ENCODE results near the gene VEGFD. TPM values are rescaled to one million over a fixed set of nuclear protein-coding genes. Genes with fewer than 3 reads are reported as not detected.

Gene VEGFD
- total RNA-seq, 2 donors from 2014 or later = 0.27 to 0.42 TPM

GRCh38 chrX:15299941-15300851 is 84.0 kb downstream of the VEGFD start:
- no peak overlapping the region for H3K4me3 ChIP-seq (ENCODE audit: low read length)
- no peaks in the 10 kb centered on the region for H3K36me3 ChIP-seq (ENCODE audit: control insufficient read depth, insufficient read depth, low read length)
- Mint-ChIP-seq H3K9me3 (no peaks in the 10 kb centered on the region), H3K4me3 (no peak overlapping the region), H3K27ac (no peak overlapping the region), H3K36me3 (ENCODE audit: low read depth) (no peaks in the 10 kb centered on the region), H3K27me3 (ENCODE audit: insufficient read depth) (no peaks in the 10 kb centered on the region), H3K4me1 (no peaks in the 10 kb centered on the region)
- 61 to 77% methylated on average over 2 of the region's 4 CpGs for WGBS, 2 experiments (ENCODE audit: insufficient coverage in 1 of 2, insufficient read length in 1 of 2)
- H3K27ac ChIP-seq (ENCODE audit: low read depth, low read length) = no peak overlapping the region
- no peak overlapping the region for H3K9ac ChIP-seq (ENCODE audit: extremely low read depth, low read length, poor library complexity, severe bottlenecking)
- no peak for DNase-seq
- no peaks in the 10 kb centered on the region for H3K9me3 ChIP-seq (ENCODE audit: control insufficient read depth, low read length)
- no peaks in the 10 kb centered on the region for H3K4me1 ChIP-seq (ENCODE audit: control insufficient read depth, insufficient read depth, low read length)
- no peaks in the 10 kb centered on the region for H3K27me3 ChIP-seq (ENCODE audit: control insufficient read depth, insufficient read depth, low read length, poor library complexity, severe bottlenecking)
- TF ChIP-seq CTCF (conservative IDR thresholded peaks at IDR 0.05) = peak; percentile 75

- Mint-ChIP-seq H3K4me3 (no peak overlapping the region), H3K9me3 (no peaks in the 10 kb centered on the region), H3K27me3 (ENCODE audit: insufficient read depth) (no peaks in the 10 kb centered on the region), H3K36me3 (ENCODE audit: low read depth) (no peaks in the 10 kb centered on the region), H3K4me1 (no peaks in the 10 kb centered on the region), H3K27ac (no peak overlapping the region)
- no peak for TF ChIP-seq CTCF (conservative IDR thresholded peaks at IDR 0.05)
- H3K9me3 ChIP-seq (ENCODE audit: control insufficient read depth, low read length) = no peaks in the 10 kb centered on the region
- H3K27ac ChIP-seq (ENCODE audit: low read depth, low read length) = no peak overlapping the region
- no peak overlapping the region for H3K4me3 ChIP-seq (ENCODE audit: low read length)
- 85 to 100% methylated on average over 1 to 2 of the region's 3 CpGs for WGBS, 2 experiments (ENCODE audit: insufficient coverage in 1 of 2, insufficient read length in 1 of 2)
- no peak overlapping the region for H3K9ac ChIP-seq (ENCODE audit: extremely low read depth, low read length, poor library complexity, severe bottlenecking)
- DNase-seq = no peak
- no peaks in the 10 kb centered on the region for H3K36me3 ChIP-seq (ENCODE audit: control insufficient read depth, insufficient read depth, low read length)
- H3K27me3 ChIP-seq (ENCODE audit: control insufficient read depth, insufficient read depth, low read length, poor library complexity, severe bottlenecking) = no peaks in the 10 kb centered on the region
- H3K4me1 ChIP-seq (ENCODE audit: control insufficient read depth, insufficient read depth, low read length) = no peaks in the 10 kb centered on the region
Observed at GRCh38 chrX:15298780-15299179, 85.4 kb downstream of the VEGFD start.

GRCh38 chrX:15298201-15298600 is 86.0 kb downstream of the VEGFD start:
- Histone ChIP-seq H3K9me3 (ENCODE audit: control insufficient read depth, low read length) (no peaks in the 10 kb centered on the region), H3K27me3 (ENCODE audit: control insufficient read depth, insufficient read depth, low read length, poor library complexity, severe bottlenecking) (no peaks in the 10 kb centered on the region), H3K27ac (ENCODE audit: low read depth, low read length) (no peak overlapping the region), H3K36me3 (ENCODE audit: control insufficient read depth, insufficient read depth, low read length) (no peaks in the 10 kb centered on the region), H3K9ac (ENCODE audit: extremely low read depth, low read length, poor library complexity, severe bottlenecking) (no peak overlapping the region), H3K4me1 (ENCODE audit: control insufficient read depth, insufficient read depth, low read length) (no peaks in the 10 kb centered on the region), H3K4me3 (ENCODE audit: low read length) (no peak overlapping the region)
- no peak for DNase-seq
- TF ChIP-seq CTCF (conservative IDR thresholded peaks at IDR 0.05) = no peak
- Mint-ChIP-seq H3K36me3 (ENCODE audit: low read depth) (no peaks in the 10 kb centered on the region), H3K9me3 (peaks cover 4% of the 10 kb centered on the region), H3K4me1 (no peaks in the 10 kb centered on the region), H3K4me3 (no peak overlapping the region), H3K27me3 (ENCODE audit: insufficient read depth) (no peaks in the 10 kb centered on the region), H3K27ac (no peak overlapping the region)
- 82 to 89% methylated on average over 1 to 2 of the region's 2 CpGs for WGBS, 2 experiments (ENCODE audit: insufficient coverage in 1 of 2, insufficient read length in 1 of 2)

Other genes with a start within 250 kb of the VEGFD start
- gene ASB9, start 114.3 kb downstream of the VEGFD start, total RNA-seq = under 1 TPM; 0.20 to 0.46 TPM
- not detected for gene ASB11, start 68.8 kb downstream of the VEGFD start, total RNA-seq
- 10 to 100 TPM; 12.6 to 21.6 TPM for gene PIGA, start 48.9 kb downstream of the VEGFD start, total RNA-seq
- 10 to 100 TPM; 21.0 to 34.2 TPM for gene PIR, start 108.9 kb upstream of the VEGFD start, total RNA-seq
- gene BMX, start 116.4 kb upstream of the VEGFD start, total RNA-seq = not detected
- 1 to 10 TPM in 1 of 2 donors, under 1 TPM in 1; 0.33 to 2.7 TPM for gene ACE2, start 216.5 kb upstream of the VEGFD start, total RNA-seq